ENCODE results near the gene EVA1A.
A peak's percentile ranks its signal among the peaks of the same experiment; 100 is the strongest.

The EVA1A gene

DNA sequence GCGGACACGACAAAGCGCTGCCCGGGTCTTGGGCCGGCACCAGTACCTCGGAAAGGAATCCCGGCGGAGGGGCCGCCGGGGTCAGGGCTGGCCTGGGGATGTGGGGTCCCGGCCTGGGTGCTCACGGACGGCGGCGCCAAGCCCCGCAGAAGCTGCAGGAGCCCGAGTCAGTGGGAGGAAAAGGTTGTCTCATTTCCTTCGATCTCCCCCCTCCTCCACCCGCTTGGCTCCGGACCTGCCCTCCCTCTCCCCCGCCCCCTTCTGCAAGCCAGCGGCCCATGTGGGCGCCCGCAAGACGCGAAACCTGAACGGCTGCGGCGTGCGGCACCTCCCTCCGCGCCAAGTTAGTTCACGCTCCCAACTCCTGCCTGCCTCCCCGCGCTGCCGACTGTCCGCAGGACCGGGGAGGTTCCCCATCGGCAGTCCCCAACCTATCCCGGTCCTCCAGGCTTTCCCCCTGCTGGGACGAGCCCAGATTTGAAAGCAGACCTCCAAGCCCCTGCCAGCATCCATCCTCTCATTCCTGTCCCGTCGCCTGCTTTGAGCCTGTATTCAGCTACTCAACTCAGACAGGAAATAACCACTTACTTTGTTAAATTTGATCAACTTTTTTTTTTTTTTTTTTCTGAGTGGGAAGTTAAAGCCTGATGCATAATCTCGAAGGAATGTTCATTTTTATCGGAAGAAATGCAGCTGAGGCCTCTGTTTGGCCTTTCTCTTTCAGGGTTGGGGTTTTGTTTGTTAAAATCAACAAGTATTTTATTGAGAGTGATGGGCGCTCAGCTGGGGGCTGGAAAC lies at the start of gene EVA1A:
Gene EVA1A, minus strand, starts transcription at position 172 of the 798 bp plus-strand sequence. CDS start 42,799 bp downstream, outside the sequence.
- DNase-seq = no peak

GRCh38 chr2:75609937-75610508 lies 49.3 kb upstream of the EVA1A start:
- DNase-seq = no peak

DNA sequence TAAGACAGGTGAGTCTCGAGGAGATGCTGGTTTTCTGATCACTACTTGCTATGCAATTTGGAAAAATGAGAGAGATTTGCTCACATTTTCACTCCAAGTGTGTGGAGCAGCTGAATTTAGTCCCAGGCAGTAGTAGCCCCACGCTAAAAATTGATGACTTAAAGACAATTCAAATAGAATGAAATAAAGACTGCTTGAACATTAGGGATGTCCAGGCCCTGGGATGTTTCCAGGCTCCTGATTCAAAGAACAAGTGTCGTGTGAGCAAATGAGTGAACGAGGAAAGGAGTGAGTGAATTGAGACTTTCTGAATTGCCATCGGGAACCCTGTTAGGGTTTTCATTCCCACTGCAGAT lies 48.6 kb upstream of the EVA1A start:
- DNase-seq = no peak

DNA sequence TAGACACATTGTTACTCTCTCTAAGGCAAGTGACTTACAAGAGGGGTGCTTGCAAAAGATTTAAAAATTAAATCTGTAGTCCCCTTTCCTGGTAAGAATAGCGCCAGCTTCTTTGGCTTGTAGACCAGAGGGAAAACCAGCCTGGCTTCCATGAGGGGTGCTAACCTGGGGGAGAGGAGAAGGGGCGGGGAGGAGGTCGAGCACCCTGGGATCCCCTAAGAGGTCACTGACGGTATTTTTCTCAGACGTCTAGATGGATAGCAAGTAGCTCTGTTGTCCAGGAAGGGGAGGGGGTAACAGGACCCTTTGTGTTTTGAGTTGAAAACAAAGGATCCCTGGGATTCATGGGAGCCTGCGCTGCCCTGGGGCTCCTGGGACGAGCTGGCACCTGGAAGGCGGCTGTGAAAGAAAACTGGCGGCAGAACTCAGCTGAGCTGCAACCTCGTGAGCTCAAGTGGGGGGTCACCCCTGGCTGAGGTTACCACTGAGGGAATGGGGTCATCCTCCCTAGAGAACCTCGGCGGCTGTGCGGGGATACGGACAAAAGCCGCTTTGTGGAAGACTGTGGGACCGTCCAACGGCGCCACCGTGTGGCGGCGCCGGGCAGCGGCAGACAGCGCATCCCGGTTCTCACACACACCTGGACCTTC lies 48.1 kb upstream of the EVA1A start:
- no peak for DNase-seq

DNA sequence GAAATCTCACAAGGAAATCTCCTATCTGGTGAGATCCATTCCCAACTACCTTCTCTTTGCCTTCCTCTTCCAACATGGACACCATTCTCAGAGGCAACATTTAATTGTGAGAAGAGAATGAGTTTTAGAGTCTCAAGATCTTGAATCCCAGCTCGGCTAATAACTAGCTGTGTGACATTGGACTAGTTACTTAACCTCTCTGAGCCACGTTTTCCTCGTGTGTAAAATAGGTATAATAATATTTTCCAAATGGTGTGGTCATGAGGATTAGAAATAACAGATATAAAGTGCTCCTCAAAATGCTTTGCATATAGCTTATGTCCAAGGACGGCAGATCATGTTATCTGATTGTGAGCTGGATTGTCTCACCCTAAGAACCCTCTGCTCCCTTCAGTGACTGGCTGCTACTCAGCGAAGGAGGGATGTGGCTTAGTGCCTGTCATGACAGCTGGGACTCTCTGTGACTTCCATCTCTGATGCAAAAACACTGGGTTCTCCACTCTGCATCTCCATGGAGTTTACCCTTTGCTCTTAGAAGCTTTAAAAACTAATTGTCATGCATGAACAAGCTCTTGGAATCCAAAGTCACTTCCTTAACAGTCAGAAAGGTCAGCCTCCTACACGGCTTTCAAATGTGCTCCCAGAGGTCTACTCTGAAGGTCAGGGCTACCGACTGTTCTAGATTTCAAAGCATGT lies 47.4 kb upstream of the EVA1A start:
- DNase-seq = no peak

- no peak for DNase-seq
These were observed 46.7 kb upstream of the EVA1A start for GRCh38 chr2:75607400-75607798.

DNA sequence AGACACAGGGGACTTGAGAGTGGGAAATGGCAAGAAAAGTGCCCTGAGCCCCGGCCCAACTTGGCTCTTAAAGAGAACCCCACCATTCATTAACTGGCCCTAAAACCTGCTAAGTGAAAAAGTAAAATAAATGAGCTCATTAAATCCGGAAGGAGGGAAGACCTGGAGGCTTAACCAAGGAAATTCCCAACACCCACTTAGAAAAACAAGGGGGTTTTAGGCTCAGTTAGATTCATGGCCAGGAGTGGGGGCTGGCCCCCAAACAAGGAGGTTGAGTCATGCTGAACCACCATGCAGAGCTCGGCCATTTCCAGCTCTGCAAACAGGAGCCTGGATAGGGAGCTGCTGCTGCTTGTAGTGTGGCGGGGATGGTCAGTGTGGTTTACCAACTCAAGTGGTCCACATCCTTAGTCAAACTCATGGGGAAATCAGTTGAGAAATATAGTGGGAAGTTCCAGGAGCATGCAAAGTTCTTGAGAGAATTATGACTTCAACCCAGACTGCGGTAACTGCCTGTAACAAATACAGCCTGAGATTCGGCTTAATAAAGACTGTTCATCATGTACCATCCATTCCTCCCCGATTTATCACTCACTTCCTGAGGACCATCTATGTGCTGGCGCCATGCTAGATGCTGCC lies 46.1 kb upstream of the EVA1A start:
- no peak for DNase-seq

DNA sequence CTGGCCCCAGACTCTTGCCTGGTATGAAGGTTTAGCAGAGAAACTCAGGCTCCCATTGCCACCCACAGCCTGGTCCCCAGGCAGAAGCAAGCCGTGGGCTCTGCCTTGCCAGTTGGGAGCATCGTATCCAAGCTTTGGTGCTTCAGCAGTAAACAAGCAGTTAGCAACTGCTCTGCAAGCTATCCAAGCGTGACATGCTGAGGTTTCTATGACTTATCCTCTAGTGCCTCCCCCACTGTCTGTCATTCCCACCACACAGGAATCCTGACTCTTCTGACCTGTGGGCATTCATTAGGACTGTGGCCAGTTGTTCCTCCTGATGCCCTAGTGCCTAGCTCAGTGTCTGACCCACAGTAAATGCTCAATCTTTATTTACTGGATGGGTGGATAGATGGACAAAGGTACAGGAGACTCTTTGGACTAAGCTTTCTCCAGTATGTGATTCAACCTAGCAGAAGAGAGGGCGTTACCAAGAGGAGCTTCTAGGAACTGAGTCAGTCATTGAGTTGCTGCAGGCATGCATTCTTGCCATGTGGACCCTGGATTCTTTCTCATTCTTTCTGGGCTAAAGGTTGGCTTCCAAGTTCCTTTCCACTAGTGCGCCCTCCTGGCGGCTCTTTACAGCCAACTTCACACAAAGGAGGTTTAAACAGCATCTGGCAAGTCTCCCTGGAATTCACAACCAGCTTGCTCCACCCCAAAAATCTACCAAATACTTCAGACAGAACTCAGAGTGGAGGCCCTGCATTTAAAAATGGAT lies 45.2 kb upstream of the EVA1A start:
- DNase-seq = peak; percentile 21

GRCh38 chr2:75604484-75604883 lies 43.7 kb upstream of the EVA1A start:
- no peak for DNase-seq

GRCh38 chr2:75603477-75603876 lies 42.7 kb upstream of the EVA1A start:
- no peak for DNase-seq

- DNase-seq = no peak
These were observed 42.1 kb upstream of the EVA1A start for GRCh38 chr2:75602724-75603342.

GRCh38 chr2:75600461-75601011 lies 39.8 kb upstream of the EVA1A start:
- DNase-seq = no peak

GRCh38 chr2:75598589-75599155 lies 37.9 kb upstream of the EVA1A start:
- no peak for DNase-seq

DNA sequence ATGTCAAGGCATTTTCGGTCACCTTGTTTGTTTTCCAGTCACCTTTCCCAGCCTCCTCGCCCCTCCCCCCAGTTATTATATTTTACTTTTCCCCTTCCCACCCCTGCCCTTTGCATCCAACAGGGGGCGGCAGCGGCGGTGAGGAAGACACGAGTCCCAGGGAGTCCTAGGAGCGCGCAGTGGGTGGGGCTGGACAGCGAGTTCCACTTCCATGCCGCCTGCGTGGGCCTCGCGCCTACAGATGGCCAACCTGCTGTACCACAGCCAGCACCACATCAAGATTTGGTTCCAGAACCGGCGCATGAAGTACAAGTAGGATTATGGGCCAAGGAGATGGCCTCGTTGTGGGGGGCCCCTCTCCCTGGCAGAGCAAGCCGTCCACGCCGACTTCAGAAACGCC lies 37.2 kb upstream of the EVA1A start:
- DNase-seq = no peak

- no peak for DNase-seq
These were observed 36.0 kb upstream of the EVA1A start for GRCh38 chr2:75596784-75597183.

- no peak for DNase-seq
These were observed 35.0 kb upstream of the EVA1A start for GRCh38 chr2:75595541-75596395.

DNA sequence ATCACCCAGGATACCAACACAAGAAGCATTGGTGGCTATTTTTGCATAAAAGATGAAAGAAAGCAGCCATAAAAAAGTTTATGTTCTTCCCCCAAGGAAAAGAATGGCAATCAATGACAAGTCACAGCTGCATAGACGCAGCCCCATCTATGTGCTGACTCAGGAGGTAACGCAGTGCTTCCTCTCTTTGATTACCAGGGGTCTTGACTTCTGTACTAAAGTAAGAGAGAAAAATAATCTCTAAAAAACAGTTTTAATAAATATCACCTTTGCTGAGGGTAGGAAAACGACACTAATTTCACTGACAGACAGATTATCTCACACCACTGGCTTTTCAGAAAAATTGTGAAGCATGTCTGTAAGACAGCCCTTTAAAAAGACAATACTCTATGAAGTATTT lies 33.9 kb upstream of the EVA1A start:
- no peak for DNase-seq

DNA sequence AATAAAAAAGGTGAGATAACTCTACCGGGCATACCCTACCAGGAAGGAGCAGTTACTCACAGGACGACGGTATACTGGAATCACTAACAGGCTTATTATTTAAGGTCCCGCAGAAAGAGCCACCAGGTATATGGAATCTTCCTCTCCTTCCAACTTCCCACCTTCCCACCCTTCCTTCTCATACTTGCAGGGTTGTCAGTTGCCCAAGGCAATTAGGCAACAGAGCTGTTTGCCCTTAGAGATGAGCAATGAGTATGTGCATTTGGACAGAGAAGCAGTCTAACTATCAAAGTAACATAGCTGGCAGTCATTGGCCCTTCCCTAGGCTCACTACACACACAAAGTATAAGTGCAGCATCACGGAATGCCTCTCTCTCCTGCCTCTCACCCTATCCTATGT lies 32.1 kb upstream of the EVA1A start:
- no peak for DNase-seq

DNA sequence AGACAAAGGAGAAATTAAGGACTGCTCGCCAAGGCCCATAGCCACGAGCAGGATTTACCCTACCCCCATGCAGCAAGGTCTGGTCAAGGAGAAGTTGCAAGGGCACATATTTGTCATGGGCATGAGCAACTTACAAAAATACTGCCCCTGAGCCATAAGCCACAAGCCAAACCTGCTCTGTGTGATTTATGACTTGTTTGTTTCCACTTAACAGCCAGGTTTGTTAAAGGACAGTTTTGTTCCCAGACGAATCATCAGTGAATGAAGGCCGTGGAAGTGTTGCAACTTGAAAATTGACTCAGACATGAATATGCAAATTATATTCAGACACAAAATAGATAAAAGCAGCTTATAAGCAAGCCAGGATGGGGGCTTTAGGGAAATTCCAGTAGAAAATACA lies 31.3 kb upstream of the EVA1A start:
- DNase-seq = no peak

DNA sequence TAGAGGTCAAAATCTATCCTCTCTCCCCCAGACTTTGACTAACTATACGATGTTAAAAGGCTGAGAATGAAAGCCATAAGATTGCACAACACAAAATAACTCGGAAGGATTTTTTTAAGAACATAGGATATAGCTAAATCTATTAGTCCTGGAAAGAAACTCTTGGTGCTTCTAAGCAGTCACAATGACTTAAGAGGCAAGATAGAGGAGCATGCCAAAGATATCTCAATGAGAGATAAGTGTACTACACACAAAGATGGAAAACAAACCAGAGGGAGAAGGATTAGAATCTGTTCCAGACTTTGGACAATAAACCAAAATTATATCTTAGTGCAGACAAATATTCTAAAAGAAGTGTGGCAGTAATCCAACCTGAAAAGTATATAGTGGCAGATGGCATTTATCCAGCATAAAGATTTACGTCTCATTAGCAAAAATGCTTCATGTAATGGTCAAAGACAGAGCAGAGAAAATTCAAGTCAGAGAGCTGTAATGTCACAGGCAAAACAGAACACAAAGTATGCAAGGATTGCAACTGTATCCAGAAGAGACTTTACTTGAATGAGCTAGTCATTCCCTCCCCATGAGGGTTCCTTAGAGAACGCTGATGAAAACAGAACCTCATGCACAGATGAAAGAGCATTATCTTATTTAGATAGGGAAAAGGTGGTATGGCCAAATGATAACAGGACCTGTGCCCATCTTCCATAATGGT lies 28.8 kb upstream of the EVA1A start:
- DNase-seq = no peak

Measured in DMS 273 treated with DMSO at 0.1 percent for 48 hours (cell line).